ENCODE results near the gene SH3RF1.

Gene SH3RF1

DNA sequence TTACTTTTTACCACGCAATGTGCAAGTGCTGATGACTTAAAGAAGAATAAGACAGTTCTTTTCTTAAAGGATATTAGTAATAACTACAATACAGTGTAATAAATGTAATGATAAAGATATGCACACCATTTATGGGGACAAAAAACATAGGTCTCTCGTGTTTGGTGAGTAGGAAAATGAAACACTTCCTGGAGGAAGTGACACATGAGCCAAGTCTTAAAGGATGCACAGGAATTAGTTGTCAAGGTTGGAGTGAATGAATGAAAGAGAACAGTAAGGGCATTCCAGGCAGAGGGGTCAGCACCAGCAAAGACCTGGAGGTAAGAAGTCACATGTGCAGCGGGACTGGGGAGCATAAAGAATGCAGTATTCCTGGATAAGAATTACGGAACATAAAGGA is 112.7 kb downstream of the SH3RF1 start:
- no peak for FAIRE-seq

DNA sequence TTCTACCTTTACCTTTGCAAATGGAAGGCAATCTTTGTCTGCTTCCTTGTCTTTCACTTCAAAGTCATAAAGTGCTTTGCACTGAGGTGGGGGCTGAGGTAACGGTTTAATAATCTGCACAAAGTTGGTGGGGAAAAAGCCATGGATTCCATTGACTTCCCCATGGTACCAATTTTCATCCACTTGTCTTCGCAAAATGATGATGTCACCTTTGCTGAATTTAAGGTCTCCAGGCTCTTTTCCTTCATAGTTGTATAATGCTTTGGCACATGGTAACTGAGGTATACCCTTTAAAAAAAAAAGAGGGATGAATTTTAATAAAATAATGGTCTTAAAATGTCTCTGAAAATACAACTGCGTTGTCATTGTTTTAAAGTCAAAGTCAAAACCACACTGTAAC is 114.4 kb downstream of the SH3RF1 start:
- no peak for FAIRE-seq

DNA sequence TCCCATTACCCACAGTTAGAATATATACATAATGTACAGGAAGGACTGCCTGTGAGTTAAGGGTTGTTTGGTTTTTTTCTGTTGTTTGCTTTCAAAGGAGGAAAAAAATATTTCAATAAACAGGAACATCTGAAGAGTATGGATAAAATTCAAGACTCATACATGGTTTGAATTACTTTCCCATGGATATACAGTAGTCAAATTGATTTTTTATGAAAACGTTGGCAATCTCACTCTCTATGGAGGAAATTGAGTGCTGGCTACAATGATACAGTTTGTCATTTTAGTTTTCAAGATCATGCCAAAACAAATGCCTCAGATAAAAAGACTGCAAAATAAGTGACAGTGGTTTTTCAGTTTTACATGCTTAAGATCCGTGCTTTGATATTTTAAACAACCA is 116.6 kb downstream of the SH3RF1 start:
- FAIRE-seq: no peak

DNA sequence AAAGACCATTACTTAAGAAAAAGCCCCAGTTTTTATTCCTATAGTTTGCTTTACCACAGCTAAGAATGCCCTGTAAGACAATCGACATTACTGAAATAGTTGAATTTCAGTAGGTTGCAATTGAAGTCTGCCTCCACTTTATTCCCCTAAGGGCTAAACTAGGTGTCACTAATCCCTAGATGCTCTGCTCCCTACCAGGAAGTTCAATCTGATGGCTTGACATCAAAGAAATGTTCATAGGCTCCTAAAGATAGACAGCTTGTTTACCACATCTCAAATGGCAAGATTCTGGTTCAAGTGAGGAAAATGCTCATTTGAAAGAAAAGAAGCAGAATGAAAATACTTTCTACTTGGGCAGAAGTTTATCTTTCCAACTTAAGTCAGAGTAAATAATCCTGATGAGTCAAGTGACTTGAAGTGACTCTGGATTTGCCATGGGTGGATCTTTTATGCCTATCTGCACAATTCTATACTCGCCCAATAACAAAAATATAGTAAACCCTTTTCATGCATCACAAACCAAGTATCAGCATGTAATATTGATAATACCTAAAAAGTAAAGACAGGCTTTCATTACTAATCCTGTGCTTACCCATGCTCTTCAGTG is 117.2 kb downstream of the SH3RF1 start:
- FAIRE-seq: no peak

DNA sequence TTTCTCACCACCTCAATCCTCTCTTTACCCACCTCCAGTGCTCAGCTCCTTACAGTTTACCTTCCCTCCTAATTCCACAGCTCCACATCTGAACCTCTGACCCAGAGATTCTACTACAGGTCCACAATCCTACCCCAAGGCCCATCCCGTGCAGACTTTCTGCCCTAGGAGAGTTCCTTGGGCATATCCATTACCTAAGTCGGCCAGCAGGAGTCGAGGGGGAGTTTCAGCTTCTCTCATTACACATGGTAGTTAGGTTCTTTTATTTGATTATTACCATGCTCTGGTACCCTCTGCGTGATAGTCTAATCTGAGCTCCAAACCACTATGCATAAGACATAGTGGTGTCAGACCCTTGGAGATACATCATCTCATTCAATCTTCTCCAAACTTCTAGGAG is 117.9 kb downstream of the SH3RF1 start:
- FAIRE-seq: no peak

DNA sequence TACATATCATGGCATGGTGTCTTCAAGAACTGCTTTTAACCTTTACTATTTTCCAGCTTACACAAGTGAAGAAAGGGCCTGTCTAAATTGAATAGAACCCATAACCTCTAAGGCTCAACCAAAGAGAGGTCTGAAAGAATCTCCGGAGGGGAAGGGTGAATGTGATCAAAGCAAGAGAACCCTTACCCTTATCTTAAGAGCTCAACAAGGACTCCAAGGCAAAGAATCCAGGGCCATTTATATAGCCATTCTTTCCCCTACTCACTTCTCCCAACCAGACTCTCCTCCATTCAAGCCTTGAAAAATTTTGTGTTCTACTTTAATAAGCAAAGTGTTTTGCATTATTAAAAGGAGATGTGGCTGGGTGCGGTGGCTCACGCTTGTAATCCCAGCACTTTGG is 118.7 kb downstream of the SH3RF1 start:
- FAIRE-seq: no peak

DNA sequence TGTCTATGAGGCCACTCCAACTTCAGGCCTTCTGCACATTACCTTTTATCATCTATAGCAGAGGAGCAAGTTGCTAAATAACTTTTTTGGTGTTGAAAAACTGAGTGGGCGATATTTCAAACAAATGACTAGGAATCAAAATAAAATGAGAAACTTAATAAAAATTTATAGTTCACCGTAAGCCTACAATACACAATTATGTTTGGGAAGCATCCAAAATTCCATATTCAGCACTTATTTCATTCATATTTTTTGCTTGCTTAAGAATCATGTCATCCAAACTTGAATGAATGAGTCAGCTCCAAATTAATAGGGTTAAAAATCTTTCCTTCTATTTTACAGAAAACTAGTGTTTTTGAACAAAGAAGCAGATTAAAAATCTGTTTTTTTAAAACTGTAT is 119.1 kb downstream of the SH3RF1 start:
- no peak for FAIRE-seq

DNA sequence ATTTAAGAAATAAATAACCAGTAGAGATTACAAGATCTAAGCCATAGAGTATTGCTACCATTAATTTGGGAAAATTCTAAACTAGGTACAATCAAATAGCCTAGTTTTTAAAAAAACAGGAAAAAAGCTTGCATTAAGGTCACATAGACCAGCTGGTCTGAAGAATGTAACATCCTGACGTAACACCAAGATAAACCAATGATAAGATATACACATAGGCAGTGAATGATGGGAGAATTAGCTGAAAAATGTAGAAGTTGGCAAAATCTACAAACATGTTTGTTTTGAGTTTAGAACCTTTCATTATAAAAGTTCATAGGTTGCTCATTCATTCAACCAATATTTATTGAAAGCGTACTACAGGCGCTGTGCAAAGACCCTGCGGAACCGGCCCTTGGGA is 120.0 kb downstream of the SH3RF1 start:
- FAIRE-seq: no peak

DNA sequence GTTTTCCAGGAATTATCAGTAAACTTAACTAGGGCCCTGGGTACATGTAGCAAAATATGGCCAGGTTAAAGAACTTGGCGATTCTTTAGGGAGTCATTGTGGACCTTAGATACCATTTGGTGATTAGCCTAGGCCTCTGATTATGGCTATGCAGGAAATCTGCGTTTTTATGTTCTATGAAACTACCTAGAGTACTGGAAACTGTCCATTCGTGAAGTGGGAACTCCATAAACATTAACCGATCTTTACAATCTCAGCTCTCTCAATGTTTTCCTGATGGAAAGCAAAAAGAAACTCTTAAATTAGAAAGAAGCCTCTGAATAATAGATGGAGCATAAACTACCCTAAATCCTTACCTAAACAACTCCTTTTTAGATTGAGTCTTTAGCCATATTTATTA is 121.9 kb downstream of the SH3RF1 start:
- FAIRE-seq: no peak

DNA sequence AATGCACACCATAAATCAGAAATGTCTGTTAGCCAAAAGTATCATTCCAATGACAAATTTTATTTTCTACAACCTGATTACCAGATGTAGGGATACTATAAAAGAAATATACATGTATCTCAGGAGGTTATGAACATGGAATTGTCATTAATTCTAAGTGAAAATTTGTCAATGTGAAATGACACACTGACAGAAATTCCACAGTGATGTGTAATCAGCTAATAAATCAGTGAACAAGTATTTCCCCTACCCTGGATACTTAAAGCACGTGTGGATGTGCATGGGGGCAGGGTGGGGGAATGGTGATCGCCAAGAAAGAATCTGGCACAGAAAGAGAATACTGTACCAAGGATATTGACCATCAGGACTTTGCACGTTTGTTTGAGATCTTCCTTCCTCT is 123.6 kb downstream of the SH3RF1 start:
- no peak for FAIRE-seq

DNA sequence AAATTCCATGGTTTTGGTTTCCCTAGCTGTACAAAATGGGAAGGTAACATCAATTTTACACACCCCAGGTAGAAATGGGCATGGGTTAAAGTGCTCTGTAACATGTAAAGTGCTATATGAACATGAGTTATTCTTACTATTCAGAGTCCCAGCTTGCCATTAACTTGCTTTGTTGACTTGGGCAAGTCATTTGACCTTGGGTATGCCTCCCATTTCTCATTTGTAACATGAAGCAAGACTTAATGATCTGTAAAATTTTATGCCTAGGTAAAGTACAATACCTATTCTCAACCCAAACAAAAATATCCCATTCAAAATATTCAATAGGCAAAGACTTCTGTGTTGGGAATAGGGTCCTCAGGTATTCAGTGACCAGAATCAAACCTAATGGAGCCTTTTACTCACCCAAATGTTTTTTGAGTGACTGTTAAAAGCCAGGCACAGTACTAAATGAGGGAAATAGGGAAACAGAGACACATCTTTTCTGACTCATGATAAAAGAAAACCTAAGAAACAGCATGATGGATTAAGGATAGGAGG is 126.6 kb downstream of the SH3RF1 start:
- FAIRE-seq: no peak

DNA sequence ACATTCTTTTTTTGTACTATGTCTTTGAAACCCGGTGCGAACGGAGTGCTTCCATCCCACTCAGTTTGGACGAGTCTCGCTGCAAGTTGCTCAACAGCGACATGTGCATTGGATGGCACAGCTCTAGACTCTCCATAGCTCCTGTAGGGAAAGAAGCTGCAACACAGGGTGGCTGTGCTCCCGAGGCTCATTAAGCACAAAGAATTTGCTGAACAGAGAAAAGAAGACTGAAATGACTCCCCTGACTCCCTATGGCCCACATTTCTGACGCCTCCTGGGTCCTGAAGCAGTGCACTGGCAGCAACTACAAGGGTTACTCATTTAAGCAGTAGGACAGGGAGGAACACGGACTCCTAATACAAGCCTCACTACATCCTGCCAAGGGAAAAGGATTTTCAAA is 127.4 kb downstream of the SH3RF1 start:
- FAIRE-seq: no peak

DNA sequence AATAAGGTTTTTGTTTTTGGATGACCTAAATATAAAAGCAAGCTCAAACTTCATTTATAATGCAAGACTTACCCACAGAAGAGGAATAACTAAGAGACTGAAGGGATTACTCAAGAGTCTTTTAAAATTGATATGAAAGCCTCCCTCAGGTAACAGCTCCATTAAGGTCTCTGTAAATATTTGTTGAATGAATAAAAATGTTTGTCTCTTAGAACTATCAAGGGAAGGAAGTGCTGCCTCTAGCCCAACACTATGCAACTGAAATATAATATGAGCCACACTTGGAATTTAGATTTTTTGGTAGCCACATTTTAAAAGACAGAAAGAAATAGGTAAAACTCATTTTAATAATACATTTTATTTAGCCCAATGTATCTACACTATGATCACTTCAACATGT is 127.8 kb downstream of the SH3RF1 start:
- no peak for FAIRE-seq

DNA sequence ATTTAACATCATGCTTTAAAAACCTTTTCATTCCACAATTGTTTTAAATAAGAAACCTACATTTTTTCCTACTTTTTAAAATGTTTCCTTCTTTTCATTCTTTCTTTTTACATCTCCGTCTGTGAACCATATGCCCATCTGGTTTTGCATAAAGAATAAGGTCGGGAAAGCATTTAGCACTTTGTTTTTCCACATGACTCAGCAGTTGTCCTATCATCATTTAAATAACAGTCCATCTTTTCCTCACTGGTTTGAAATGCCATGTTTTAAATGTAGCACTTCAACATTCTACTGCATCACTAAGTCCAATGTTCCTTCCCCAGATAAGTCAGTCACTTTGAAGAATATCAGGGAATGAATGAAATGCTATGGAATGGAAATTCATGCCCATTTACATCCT is 128.4 kb downstream of the SH3RF1 start:
- no peak for FAIRE-seq

DNA sequence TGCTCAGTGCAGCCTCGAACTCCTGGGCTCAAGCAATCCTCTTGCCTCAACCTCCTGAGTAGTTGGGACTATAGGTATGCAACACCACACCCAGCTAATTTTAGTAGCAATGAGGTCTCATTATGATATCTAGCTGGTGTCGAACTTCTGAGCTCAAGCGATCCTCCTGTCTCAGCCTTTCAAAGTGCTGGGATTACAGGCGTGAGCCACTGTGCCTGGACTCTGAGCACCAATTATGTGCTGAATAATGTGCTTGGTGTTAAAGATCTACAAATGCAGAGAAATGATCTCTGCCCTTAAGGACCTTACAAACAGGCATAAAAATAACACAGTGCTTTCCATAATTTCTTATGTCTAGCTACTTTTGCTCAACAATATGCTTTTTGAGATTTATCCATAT is 131.7 kb downstream of the SH3RF1 start:
- FAIRE-seq: no peak

DNA sequence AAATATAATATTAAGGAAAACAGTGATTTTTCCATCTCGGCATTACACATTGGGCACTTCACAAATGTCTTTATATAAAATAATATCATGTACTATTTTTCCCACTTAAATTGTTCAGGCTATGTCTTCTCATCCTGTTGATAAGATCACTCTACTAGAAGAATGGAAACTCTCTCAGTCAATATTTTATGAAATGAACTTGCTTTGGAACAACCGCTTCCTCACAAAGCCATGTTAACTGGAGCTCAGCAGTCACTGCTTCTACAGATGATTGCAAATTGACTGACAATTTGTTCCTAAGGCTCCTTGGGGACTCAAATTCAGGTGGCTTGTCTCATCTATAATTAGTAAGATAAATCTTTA is 133.2 kb downstream of the SH3RF1 start:
- FAIRE-seq: no peak

DNA sequence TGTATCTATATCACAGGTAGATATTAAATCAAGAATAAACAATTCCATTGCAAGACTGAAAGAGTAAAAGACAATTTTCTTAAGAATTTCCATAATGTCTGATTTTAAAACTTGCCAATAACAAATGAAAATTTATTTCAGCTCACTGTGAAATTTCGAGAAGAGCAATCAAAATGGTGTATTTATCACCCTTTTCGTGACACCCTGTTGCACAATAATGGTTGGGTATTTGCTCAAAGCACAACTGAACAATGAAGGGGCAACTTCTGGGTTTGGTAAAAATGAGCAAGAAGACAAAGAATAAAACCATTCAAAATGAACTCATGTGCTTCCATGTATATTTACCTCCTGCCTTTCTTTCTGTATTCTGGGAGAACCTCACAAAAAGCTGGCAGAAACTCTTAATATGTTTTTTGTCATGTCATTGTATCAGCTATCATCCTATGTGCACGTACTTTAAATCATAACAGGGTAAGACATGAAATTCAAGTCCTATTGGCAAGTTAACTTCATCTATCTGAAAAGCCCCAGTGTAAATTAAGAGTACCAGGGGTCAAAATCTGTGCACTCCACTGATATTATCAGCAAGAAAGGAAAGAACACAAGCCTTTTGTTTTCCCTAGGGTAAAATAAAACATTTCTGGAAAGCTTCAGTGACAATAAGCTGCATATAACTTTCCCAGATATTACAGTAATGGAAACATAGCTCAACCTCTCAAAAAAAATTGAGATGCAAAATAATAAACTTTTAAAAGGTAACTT is 133.8 kb downstream of the SH3RF1 start:
- no peak for FAIRE-seq

DNA sequence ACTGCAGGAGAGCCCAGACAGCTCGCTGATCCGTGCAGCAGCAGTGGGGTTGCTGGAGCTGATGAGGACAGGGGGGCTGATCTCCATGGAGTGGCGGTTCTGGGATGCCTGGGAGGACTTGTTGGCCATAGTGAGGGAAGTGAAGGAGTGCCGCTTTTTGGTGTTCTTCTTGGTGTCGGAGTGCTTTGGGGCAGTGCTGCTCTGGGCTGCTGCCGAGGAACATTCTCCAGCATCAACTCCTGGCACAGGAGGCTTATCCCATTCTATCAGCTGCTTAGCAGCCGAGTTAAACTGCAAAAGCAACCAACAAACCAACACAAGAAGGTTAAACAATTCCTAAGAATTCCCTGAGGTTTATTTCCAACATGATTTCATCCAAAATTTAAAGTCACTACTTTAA is 134.4 kb downstream of the SH3RF1 start:
- no peak for FAIRE-seq

DNA sequence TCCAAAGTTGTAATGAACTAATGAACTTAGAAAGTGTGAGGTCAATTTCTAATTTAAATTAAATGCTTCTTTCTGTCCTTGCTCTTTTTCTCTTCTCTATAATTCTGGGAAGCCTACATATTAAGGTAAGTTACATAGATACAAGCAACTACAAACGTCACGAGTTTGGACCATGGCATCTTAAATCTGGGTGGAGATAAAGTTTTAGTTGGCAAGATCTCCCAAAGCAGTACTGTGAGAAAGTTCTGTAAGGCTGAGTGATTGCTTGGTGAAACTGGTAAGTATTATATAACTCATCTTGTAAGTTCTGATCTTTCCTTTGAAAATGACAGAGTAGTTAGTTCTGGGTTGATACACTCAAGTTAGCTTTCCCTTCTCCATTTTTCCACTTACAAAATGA is 135.0 kb downstream of the SH3RF1 start:
- FAIRE-seq: no peak

DNA sequence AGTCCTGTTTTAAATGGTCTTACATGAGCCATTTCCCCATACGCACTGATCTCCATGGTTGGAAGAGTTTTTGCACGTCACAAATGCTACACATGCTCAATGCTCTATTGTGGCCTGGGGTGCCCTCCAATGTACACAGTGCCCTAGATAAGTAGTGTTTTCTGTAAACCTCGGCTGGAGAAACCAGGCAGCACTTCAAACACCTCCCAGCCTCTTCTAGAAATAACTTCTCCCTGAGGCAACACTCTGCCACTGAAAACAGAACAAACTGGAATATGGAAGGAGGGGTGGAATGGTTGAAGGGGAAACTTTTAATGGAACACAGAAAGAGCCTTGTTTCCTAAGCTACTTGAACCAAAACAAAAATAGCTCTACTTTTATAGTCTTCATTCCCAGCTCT is 136.8 kb downstream of the SH3RF1 start:
- no peak for FAIRE-seq

DNA sequence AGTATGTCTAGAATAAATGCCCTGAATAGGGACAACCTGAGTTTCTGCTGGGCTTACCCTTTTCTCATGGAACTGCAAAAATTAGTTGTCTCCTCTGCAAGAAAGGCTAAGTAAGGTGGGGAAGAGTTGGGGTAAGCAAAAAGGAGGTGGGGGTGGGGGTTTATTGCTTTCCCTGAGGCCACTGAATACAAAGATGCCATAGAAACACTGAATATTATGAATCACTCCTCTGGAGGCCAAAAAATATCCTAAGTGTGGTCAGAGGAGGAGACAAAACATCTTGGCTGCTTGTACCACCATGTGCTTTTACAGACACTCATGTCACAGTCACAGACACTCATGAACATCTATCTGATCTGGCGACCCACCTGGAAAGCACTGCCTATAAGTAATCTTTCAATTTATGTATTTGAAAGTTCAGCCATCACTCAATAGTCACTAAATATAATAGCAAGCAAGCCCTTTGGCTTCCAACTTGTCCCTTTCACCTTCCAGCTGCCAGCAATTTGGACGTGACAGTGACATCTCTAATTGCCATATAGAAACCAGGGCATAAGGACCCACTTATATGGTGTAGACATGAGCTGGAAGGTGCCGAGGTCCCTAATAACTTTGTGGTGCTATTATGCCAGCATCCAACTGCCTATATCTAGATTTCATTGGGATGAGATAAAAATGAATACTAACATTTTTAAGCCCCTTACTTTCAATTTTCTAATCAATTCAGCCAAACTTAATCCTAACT is 138.0 kb downstream of the SH3RF1 start:
- FAIRE-seq: no peak

DNA sequence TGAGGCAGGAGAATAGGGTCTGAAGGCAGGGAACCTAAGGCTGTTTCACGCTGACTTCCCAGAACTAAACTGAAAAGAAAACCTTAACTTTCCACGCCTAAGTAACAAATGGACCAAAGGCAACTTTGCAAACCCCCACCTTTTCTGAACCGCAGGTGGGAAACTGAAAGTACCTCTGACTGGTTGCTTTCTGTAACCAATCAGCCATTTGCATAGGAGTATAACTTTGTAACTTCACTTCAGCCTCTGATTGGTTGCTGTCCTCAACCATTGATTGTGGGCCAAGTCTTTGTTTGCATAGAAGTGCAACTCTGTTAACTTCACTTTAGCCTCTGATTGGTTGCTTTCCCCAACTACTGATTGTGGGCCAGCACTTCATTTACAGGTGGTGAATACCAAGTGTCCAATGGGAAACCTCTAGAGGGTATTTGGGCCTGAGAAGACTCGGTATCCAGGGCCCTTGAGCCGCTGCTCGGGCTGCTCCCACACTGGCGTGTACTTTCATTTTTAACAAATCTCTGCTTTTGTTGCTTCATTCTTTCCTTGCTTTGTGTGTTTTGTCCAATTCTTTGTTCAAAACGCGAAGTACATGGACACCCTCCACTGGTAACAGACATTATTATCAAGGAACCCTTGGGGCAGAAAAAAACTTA is 139.1 kb downstream of the SH3RF1 start:
- no peak for FAIRE-seq

DNA sequence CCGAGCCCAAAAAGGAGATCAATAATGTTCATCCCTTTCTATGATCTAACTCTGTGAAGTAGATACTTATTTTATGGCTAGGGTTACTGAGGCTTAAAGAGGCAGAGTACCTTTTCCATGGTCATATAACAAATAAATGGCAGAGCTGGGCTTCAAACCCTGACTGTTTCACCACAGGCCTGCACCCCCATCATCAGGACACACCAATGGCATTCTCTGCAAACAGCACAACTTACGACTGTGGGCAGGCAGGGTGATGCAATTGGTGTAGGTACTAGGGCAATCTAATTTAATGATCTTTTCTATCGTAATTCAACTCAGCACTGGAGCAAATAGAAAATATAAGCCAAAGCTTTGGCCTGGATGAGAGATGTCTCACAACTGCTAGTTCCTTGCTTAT is 141.9 kb downstream of the SH3RF1 start:
- FAIRE-seq: no peak

DNA sequence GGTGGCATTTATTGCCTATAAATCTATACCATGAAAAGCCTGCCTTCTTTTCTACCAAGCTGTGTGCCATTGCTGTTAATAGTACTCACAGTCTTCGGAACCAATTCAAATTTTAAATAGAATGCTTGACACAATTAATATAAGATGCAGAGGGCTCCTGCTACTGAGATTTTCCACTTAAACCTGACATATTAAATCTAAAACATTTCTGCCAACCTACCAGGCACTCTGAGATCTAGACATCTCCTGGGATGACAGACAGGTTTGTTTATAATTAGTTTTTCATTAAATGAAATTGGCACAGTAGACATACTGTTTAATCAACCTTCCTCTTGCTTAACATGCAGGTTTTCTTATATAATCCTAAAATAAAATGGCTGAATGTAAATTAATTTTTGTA is 143.4 kb downstream of the SH3RF1 start:
- FAIRE-seq: no peak
